Gastroesophageal sphincter (tissue), 3 donors: ENCODE results near the gene SLC25A1.

ENCODE experiments used
- CTCF ChIP-seq, 4 experiments: fragments of 200-600 bp in 2 of 4; fragments of 450-650 bp in 2 of 4; sonication (generic) in 1 of 4; IDR thresholded peaks; one replicate each; pipeline ENCODE4 v1.5.1; 2017 to 2019; ENCODE audit warnings: antibody characterized with exemption in 4 of 4, mild to moderate bottlenecking in 2 of 4, moderate library complexity in 2 of 4
- POLR2A ChIP-seq, 2 donors: fragments of 450-650 bp; IDR thresholded peaks; one replicate each; pipeline ENCODE4 v1.6.1; 2017; ENCODE audit warnings: antibody characterized with exemption in 2 of 2, mild to moderate bottlenecking in 2 of 2, moderate library complexity in 1 of 2

GRCh38 chr22:19173047-19174035 lies 5.2 kb downstream of the SLC25A1 start:
- TF ChIP-seq CTCF (IDR thresholded peaks at IDR 0.05): no peak
- TF ChIP-seq POLR2A (IDR thresholded peaks at IDR 0.05): no peak
